BE2C (cell line): ENCODE data around the gene FOXJ3.

Experiments used
- DNase-seq: peaks from one replicate; pipeline ENCODE4 v3.0.0-alpha.2; 2020
- H3K27me3 ChIP-seq: fragments of 250-450 bp; sonication (Bioruptor Pico); 2 replicates; pipeline ENCODE4 v1.5.1; 2020; ENCODE audit warnings: mild to moderate bottlenecking
- H3K36me3 ChIP-seq: fragments of 250-450 bp; sonication (Bioruptor Pico); 2 replicates; pipeline ENCODE4 v1.5.1; 2020; ENCODE audit warnings: mild to moderate bottlenecking
- H3K4me1 ChIP-seq: fragments of 250-450 bp; sonication (Bioruptor Pico); 2 replicates; pipeline ENCODE4 v1.5.1; 2020
- H3K4me3 ChIP-seq: 2 replicates; pipeline ENCODE4 v1.5.1; 2011; ENCODE audit warnings: low read depth, low read length
- H3K9me3 ChIP-seq: fragments of 250-450 bp; sonication (Bioruptor Pico); 2 replicates; pipeline ENCODE4 v1.5.1; 2020
- TF ChIP-seq, protein P1 (sequence below): IDR thresholded peaks from 2 replicates; pipeline ENCODE4 v1.5.1; 2012; ENCODE audit warnings: mild to moderate bottlenecking, low read depth, low read length

Gene FOXJ3

DNA sequence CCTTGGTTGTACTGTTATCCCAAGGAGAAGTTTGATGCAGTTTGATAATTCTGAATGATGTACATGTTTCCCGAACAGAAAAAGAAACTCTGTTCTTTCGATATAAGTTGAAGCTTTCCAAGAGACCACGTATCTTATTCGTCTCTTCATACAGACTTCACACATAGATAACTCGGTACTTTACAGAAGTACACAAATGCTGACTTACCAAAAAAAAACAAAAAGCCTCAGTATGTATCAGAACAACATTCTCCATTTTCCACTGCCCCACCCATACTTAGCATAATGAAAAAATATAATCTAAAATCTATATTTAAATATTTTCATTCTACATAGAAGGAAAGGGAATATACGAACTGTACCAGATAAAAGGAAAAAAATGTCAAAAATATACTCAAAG, 2.2 kb downstream of the FOXJ3 start:
- Histone ChIP-seq H3K9me3 (no peaks in the 10 kb centered on the region), H3K27me3 (no peaks in the 10 kb centered on the region), H3K36me3 (no peaks in the 10 kb centered on the region), H3K4me1 (peaks cover 4% of the 10 kb centered on the region; the same call in 1 of the 2 replicates), H3K4me3 (no peak overlapping the region)
- TF ChIP-seq, protein P1, sequence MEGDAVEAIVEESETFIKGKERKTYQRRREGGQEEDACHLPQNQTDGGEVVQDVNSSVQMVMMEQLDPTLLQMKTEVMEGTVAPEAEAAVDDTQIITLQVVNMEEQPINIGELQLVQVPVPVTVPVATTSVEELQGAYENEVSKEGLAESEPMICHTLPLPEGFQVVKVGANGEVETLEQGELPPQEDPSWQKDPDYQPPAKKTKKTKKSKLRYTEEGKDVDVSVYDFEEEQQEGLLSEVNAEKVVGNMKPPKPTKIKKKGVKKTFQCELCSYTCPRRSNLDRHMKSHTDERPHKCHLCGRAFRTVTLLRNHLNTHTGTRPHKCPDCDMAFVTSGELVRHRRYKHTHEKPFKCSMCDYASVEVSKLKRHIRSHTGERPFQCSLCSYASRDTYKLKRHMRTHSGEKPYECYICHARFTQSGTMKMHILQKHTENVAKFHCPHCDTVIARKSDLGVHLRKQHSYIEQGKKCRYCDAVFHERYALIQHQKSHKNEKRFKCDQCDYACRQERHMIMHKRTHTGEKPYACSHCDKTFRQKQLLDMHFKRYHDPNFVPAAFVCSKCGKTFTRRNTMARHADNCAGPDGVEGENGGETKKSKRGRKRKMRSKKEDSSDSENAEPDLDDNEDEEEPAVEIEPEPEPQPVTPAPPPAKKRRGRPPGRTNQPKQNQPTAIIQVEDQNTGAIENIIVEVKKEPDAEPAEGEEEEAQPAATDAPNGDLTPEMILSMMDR: no peak
- DNase-seq: no peak

DNA sequence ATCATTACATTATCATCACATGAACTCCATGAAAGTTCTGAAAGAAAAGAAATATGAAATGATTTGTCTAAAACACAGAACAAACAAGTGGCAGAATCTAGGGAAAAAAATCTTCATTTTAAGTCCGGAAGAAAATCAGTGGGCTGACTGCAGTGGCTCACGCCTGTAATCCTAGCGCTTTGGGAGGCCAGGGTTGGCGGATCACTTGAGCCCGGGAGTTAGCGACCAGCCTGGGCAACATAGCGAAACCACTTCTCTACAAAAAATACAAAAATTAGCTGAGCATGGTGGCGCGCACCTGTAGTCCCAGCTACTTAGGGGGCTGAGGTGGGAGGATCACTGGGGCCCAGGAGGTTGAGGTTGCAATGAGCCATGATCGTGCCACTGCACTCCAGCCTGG, 4.8 kb downstream of the FOXJ3 start:
- no peaks in the 10 kb centered on the region for H3K27me3 ChIP-seq

DNA sequence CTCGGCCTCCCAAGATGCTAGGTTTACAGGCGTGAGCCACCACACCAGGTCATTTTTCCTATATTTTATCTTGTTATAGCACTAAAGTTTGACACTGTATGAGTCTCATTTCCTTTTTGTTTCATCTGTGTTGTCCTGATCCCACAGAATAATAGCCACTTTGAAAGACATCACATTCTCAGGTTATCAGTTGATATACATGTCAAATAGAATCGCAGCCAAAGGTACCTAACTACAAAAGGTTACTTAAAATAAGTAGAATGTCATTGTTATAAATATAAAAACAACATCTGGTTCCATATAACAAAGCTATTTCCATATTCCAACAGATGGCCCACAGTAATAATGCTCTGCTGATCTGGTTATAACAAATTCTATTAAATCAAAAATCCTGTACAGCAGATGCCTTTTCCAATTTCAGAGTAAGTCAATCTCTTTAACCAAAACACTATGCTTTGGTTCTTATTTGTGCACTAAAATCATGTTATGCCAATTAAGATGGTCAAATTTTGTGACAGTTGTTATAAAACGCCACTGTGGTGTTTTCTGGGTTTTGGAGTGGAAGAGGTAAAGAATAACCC, 6.0 kb downstream of the FOXJ3 start:
- no peak for DNase-seq
- Histone ChIP-seq H3K4me1 (peaks cover 4% of the 10 kb centered on the region; the same call in 1 of the 2 replicates), H3K9me3 (no peaks in the 10 kb centered on the region), H3K36me3 (no peaks in the 10 kb centered on the region), H3K4me3 (no peak overlapping the region), H3K27me3 (no peaks in the 10 kb centered on the region)
- TF ChIP-seq, protein P1: no peak

More for the DNA sequence above, 4.8 kb downstream of the FOXJ3 start:
- Histone ChIP-seq H3K4me3 (no peak overlapping the region), H3K4me1 (peaks cover 4% of the 10 kb centered on the region; the same call in 1 of the 2 replicates), H3K9me3 (no peaks in the 10 kb centered on the region), H3K36me3 (no peaks in the 10 kb centered on the region)
- TF ChIP-seq, protein P1: no peak
- no peak for DNase-seq

DNA sequence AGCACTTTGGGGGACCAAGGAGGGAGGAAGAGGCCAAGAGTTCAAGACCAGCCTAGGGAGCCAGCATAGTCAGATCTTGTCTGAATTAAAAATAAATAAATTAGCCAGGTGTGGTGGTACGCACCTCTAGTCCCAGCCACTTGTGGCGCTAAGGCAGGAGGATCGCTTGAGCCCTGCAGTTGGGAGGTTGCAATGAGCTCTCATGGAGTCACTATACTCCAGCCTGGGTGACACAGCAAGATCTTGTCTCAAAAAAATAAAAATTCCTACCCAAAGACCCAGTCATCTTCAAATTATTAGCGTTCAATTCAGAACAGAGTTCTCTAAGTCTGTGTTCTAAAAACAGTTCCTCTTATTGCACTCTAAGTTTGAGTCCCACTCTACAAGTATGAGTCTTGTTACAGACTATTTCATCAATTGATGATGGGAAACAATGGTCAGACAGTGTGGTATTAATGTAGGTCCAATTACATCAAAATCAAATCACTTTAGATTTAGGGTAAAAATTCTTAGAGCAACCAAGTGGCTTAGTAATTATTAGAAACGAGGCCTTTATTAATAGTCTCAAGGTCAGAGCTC, 6.9 kb downstream of the FOXJ3 start:
- no peak for DNase-seq
- no peak overlapping the region for H3K4me3 ChIP-seq
- H3K4me1 ChIP-seq: peaks cover 4% of the 10 kb centered on the region; the same call in 1 of the 2 replicates
- no peaks in the 10 kb centered on the region for H3K9me3 ChIP-seq
- H3K36me3 ChIP-seq: no peaks in the 10 kb centered on the region
- H3K27me3 ChIP-seq: no peaks in the 10 kb centered on the region
- TF ChIP-seq, protein P1: no peak

DNA sequence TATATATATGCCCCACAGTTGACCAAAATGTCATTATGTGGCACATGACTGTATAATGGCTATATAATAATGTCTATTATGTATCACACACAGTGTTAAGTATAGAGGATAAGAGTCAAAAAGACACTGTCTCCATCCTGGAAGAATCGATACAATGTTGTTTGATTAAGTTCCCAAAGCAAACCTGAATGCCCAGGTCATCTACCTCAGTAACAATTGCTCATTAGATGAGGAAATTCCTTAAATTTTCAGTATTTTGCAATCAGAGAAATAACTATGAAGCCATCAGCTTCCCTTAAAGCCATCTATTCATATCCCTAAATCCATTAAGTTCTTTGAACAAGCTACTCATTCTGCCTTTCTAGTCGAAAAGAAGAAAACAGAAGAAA, 10.0 kb downstream of the FOXJ3 start:
- no peaks in the 10 kb centered on the region for H3K36me3 ChIP-seq
- no peak for DNase-seq
- H3K4me1 ChIP-seq: peaks cover 4% of the 10 kb centered on the region; the same call in 1 of the 2 replicates
- no peaks in the 10 kb centered on the region for H3K27me3 ChIP-seq
- H3K9me3 ChIP-seq: no peaks in the 10 kb centered on the region
- no peak overlapping the region for H3K4me3 ChIP-seq
- TF ChIP-seq, protein P1: no peak

DNA sequence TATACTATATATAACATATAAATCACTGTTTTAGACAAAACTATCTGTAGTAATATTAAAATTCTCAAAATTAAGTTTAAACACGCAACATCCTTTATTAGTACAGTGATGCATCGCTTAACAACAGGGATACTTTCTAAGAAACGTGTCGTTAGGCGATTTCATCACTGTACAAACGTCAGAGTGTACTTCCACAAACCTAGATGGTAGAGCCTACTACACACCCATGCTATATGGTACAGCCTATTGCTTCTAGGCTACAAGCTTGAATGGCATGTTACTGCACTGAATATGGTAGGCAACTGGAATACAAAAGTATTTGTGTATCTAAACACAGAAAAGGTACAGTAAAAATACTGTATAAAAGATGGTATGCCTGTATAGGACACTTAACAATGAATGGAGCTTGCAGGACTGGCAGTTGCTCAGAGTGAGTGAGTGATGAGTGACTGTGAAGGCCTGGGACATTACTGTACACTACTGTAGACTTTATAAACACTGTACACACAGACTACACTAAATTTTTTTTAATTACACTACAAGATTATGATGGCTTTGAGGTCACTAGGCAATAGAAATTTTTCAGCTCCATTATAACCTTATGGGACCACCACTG, 10.5 kb downstream of the FOXJ3 start:
- Histone ChIP-seq H3K4me3 (no peak overlapping the region), H3K27me3 (no peaks in the 10 kb centered on the region), H3K36me3 (no peaks in the 10 kb centered on the region), H3K9me3 (no peaks in the 10 kb centered on the region), H3K4me1 (peaks cover 3% of the 10 kb centered on the region; the same call in 1 of the 2 replicates)
- DNase-seq: no peak
- TF ChIP-seq, protein P1: no peak
